ENCODE data around the gene PRR18. TPM values are rescaled to one million over a fixed set of nuclear protein-coding genes. Genes with fewer than 3 reads are reported as not detected.

PRR18 gene
- total RNA-seq, 1 experiment from 2014 or later, result not detected

DNA sequence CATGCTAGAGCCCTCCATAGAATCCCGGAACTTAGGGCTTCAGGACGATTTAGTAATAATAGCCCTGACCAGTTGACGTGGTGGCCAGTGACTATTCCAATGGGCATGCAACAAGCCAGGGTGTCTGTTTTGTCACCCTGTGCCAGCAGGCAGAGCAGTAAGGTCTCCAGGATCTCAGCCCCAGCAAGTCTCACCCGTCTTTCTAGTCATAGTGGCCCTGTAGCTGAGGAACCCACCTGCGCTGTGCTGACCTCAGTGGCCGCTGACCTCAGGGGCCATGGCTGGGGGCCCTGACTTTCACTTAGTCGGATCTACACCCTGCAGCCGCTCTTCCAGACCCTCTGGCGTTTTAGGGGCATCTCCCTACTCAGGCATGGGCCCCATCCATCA, 36.8 kb downstream of the PRR18 start:
- no peak overlapping the region; the same call in 1 of the 2 replicates for H3K14ac ChIP-seq (ENCODE audit: insufficient read depth, low read length)
- Mint-ChIP-seq H3K27me3 (ENCODE audit: low read depth) (peaks cover 80% of the 10 kb centered on the region), H3K27ac (no peak overlapping the region)

More for the DNA sequence above, 36.8 kb downstream of the PRR18 start:
- Histone ChIP-seq H2AFZ (ENCODE audit: low read length) (no peak overlapping the region), H3K27ac (ENCODE audit: insufficient read length, low read depth, low read length) (no peak overlapping the region), H2BK15ac (ENCODE audit: low read depth, low read length) (no peak overlapping the region), H2BK120ac (ENCODE audit: low read depth, low read length, poor library complexity, severe bottlenecking) (no peak overlapping the region), H3K27me3 (ENCODE audit: insufficient read depth, low read length) (peaks cover 2% of the 10 kb centered on the region; the same call in 1 of the 2 replicates), H3K4ac (ENCODE audit: low read depth, low read length) (no peak overlapping the region), H2BK12ac (ENCODE audit: insufficient read length, low read depth, low read length) (no peak overlapping the region), H2BK20ac (ENCODE audit: low read depth, low read length, poor library complexity, severe bottlenecking) (no peak overlapping the region), H2BK5ac (ENCODE audit: insufficient read length, low read length) (no peak overlapping the region), H3K9ac (ENCODE audit: extremely low read depth, insufficient read length, low read length) (no peak overlapping the region), H3K18ac (ENCODE audit: insufficient read length, low read depth, low read length) (no peak overlapping the region), H4K5ac (ENCODE audit: insufficient read length, low read depth, low read length) (no peak overlapping the region), H4K20me1 (ENCODE audit: control insufficient read depth, insufficient read depth, insufficient read length) (no peaks in the 10 kb centered on the region), H3K23me2 (ENCODE audit: insufficient read length, low read depth, low read length, poor library complexity, severe bottlenecking) (no peaks in the 10 kb centered on the region), H3K4me1 (ENCODE audit: insufficient read depth, low read length) (0 out of 2 replicates have a peak, but pooled peaks cover 2% of the 10 kb centered on the region), H3K9me3 (ENCODE audit: control insufficient read depth, low read depth, low read length) (no peaks in the 10 kb centered on the region), H3K79me1 (ENCODE audit: insufficient read depth, low read depth, low read length, poor library complexity, severe bottlenecking) (no peaks in the 10 kb centered on the region), H3K4me2 (ENCODE audit: insufficient read depth, insufficient read length, low read length) (no peak overlapping the region), H4K91ac (ENCODE audit: insufficient read length, low read depth, low read length) (no peak overlapping the region), H4K8ac (replicated peaks; ENCODE audit: insufficient read length, low read depth, low read length) (no peak overlapping the region), H3K56ac (ENCODE audit: insufficient read length, low read depth, low read length) (no peak overlapping the region), H3K79me2 (ENCODE audit: insufficient read depth, low read length) (no peaks in the 10 kb centered on the region), H3T11ph (ENCODE audit: low read length) (no peak overlapping the region), H2AK5ac (ENCODE audit: insufficient read length, low read length) (no peak overlapping the region), H3K23ac (ENCODE audit: insufficient read length, low read depth, low read length) (no peak overlapping the region)
- Mint-ChIP-seq H3K36me3 (ENCODE audit: insufficient read depth in 1 of 3, low read depth in 3 of 3) (no peaks in the 10 kb centered on the region), H3K9me3 (no peaks in the 10 kb centered on the region; a peak in 1 of 5 replicates), H3K4me1 (peaks cover 12 to 14% of the 10 kb centered on the region in 2 experiments), H3K4me3 (no peak overlapping the region)
- TF ChIP-seq, protein P1, sequence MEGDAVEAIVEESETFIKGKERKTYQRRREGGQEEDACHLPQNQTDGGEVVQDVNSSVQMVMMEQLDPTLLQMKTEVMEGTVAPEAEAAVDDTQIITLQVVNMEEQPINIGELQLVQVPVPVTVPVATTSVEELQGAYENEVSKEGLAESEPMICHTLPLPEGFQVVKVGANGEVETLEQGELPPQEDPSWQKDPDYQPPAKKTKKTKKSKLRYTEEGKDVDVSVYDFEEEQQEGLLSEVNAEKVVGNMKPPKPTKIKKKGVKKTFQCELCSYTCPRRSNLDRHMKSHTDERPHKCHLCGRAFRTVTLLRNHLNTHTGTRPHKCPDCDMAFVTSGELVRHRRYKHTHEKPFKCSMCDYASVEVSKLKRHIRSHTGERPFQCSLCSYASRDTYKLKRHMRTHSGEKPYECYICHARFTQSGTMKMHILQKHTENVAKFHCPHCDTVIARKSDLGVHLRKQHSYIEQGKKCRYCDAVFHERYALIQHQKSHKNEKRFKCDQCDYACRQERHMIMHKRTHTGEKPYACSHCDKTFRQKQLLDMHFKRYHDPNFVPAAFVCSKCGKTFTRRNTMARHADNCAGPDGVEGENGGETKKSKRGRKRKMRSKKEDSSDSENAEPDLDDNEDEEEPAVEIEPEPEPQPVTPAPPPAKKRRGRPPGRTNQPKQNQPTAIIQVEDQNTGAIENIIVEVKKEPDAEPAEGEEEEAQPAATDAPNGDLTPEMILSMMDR (conservative IDR thresholded peaks at IDR 0.05), result no peak
- no peak for DNase-seq
- no CpG with 5 or more reads among the region's 9 CpGs for WGBS (ENCODE audit: extremely low coverage, insufficient read length, low lambda C conversion rate)
